ENCODE measurements around the gene CTSZ.

DNA sequence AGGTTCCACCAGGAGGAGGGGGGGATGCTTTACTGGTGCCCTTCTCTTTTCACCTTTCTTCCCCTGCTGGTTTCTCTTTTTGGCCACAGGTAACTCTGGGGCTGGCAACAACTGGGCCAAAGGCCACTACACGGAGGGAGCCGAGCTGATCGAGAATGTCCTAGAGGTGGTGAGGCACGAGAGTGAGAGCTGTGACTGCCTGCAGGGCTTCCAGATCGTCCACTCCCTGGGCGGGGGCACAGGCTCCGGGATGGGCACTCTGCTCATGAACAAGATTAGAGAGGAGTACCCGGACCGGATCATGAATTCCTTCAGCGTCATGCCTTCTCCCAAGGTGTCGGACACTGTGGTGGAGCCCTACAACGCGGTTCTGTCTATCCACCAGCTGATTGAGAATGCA, 16.6 kb upstream of the CTSZ start:
- TF ChIP-seq, protein P1, sequence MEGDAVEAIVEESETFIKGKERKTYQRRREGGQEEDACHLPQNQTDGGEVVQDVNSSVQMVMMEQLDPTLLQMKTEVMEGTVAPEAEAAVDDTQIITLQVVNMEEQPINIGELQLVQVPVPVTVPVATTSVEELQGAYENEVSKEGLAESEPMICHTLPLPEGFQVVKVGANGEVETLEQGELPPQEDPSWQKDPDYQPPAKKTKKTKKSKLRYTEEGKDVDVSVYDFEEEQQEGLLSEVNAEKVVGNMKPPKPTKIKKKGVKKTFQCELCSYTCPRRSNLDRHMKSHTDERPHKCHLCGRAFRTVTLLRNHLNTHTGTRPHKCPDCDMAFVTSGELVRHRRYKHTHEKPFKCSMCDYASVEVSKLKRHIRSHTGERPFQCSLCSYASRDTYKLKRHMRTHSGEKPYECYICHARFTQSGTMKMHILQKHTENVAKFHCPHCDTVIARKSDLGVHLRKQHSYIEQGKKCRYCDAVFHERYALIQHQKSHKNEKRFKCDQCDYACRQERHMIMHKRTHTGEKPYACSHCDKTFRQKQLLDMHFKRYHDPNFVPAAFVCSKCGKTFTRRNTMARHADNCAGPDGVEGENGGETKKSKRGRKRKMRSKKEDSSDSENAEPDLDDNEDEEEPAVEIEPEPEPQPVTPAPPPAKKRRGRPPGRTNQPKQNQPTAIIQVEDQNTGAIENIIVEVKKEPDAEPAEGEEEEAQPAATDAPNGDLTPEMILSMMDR (IDR thresholded peaks at IDR 0.05) = no peak
- TF ChIP-seq EZH2 (IDR thresholded peaks at IDR 0.05; ENCODE audit: borderline replicate concordance, insufficient read depth, low read depth, low read length, poor library complexity, severe bottlenecking) = no peak
